ENCODE data around the gene ASTN1. TPM values are rescaled to one million over a fixed set of nuclear protein-coding genes. Genes with fewer than 3 reads are reported as not detected.

The ASTN1 gene
- polyA plus RNA-seq, 1 of the 3 experiments (the other 2 are of a cell fraction) = 0.13 TPM

DNA sequence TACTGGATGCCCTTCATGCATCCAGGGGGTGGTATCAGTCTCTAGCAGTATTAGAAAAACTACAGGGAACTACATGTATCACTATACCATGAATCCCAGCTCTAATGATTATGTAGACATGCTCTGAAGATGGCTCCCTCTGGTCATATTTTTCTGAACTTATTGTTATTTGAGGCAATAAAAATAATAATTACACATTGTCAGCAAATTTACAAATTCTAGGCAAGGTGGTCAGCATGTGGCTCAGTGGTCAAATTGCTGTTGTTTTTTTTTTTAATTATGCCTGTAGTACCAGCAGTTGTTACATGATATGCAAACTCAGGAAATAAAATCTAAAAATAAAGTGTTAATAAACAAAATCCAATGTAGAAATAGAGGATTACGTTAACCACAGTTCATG is 22.5 kb downstream of the ASTN1 start:
- Histone ChIP-seq H3F3A (replicated peaks; ENCODE audit: insufficient read depth) (no peaks in the 10 kb centered on the region), H2AFZ (ENCODE audit: low read depth) (no peak overlapping the region), H3K9me3 (no peaks in the 10 kb centered on the region), H3K27ac (ENCODE audit: low read depth in 2 of 2, low read length in 1 of 2) (no peak overlapping the region), H3K4me2 (no peak overlapping the region), H3K27me3 (ENCODE audit: insufficient read depth) (no peaks in the 10 kb centered on the region), H3K4me1 (ENCODE audit: control insufficient read depth in 1 of 2, insufficient read depth in 2 of 2, low read depth in 1 of 2, low read length in 1 of 2) (peaks cover 0 to 5% of the 10 kb centered on the region in 2 experiments; a peak in 2 of 4 replicates), H3K36me3 (replicated peaks in 1 of 2; ENCODE audit: control insufficient read depth in 1 of 2, insufficient read depth in 2 of 2, low read length in 1 of 2) (no peaks in the 10 kb centered on the region), H3K9me2 (no peaks in the 10 kb centered on the region), H3K4me3 (ENCODE audit: low read depth in 2 of 2, low read length in 1 of 2) (no peak overlapping the region), H3K9ac (no peak overlapping the region), H3K79me2 (ENCODE audit: insufficient read depth) (no peaks in the 10 kb centered on the region), H4K20me1 (ENCODE audit: insufficient read depth) (no peaks in the 10 kb centered on the region)
- POLR2A ChIA-PET = no interaction called here
- CTCF ChIA-PET = interaction anchor here (1.0 to 1.2 kb wide), 2 partner anchors 10 to 18 kb away, joined by 3 read pairs; no protein-coding TSS in a partner anchor
- WGBS (ENCODE audit: low lambda C conversion rate) = 20% methylated on average over 1 of the region's 1 CpG
- no peak for DNase-seq
- TF ChIP-seq YY1 (IDR thresholded peaks at IDR 0.05; ENCODE audit: low read depth) = no peak
- TF ChIP-seq TEAD4 (IDR thresholded peaks at IDR 0.05; ENCODE audit: borderline replicate concordance, insufficient read depth) = no peak
- TF ChIP-seq FOXJ3 (CRISPR knock-in tag; IDR thresholded peaks at IDR 0.05) = no peak
- TF ChIP-seq CHD2 (IDR thresholded peaks at IDR 0.05; ENCODE audit: low read length, partially characterized antibody) = no peak
- no peak for TF ChIP-seq PBX3 (IDR thresholded peaks at IDR 0.05)
- TF ChIP-seq, protein P1, sequence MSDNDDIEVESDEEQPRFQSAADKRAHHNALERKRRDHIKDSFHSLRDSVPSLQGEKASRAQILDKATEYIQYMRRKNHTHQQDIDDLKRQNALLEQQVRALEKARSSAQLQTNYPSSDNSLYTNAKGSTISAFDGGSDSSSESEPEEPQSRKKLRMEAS (IDR thresholded peaks at IDR 0.05; ENCODE audit: low read depth) = no peak
- no peak for TF ChIP-seq USF1 (IDR thresholded peaks at IDR 0.05; ENCODE audit: borderline replicate concordance, low read depth)
- no peak for TF ChIP-seq JUND (IDR thresholded peaks at IDR 0.05)
- no peak for TF ChIP-seq FOSL2 (IDR thresholded peaks at IDR 0.05; ENCODE audit: borderline replicate concordance, low read depth)

DNA sequence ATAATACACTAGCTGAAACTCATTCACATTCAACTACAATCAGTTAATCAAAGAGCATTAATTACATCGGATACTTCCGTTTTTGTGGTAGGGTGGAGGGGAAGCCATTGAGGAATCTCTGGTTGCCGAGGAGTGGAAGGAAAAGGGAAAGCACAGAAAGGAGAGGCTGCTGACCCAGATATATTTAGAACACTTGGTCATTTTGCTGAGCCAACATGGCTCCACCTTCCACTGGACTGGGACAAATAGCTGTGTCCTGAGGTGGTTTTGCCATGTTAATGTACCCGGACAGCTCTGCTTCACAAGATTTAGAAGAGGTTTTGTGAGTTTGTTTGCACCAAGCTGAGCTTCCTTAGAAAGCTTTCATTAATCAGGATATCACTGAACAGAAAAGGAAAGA is 26.2 kb downstream of the ASTN1 start:
- Histone ChIP-seq H3K4me2 (no peak overlapping the region), H4K20me1 (ENCODE audit: insufficient read depth) (no peaks in the 10 kb centered on the region), H3K36me3 (replicated peaks in 1 of 2; ENCODE audit: control insufficient read depth in 1 of 2, insufficient read depth in 2 of 2, low read length in 1 of 2) (no peaks in the 10 kb centered on the region), H3K9ac (no peak overlapping the region), H2AFZ (ENCODE audit: low read depth) (no peak overlapping the region), H3K79me2 (ENCODE audit: insufficient read depth) (no peaks in the 10 kb centered on the region), H3K9me3 (no peaks in the 10 kb centered on the region), H3K4me3 (ENCODE audit: low read depth in 2 of 2, low read length in 1 of 2) (no peak overlapping the region), H3K9me2 (no peaks in the 10 kb centered on the region), H3K27ac (ENCODE audit: low read depth in 2 of 2, low read length in 1 of 2) (no peak overlapping the region), H3K4me1 (ENCODE audit: control insufficient read depth in 1 of 2, insufficient read depth in 2 of 2, low read depth in 1 of 2, low read length in 1 of 2) (peaks cover 0 to 12% of the 10 kb centered on the region in 2 experiments; a peak in 1 of 4 replicates), H3F3A (replicated peaks; ENCODE audit: insufficient read depth) (no peaks in the 10 kb centered on the region), H3K27me3 (ENCODE audit: insufficient read depth) (no peaks in the 10 kb centered on the region)
- no peak for TF ChIP-seq POLR2AphosphoS5 (IDR thresholded peaks at IDR 0.05; ENCODE audit: low read depth, low read length)
- no peak for TF ChIP-seq FOXJ3 (CRISPR knock-in tag; IDR thresholded peaks at IDR 0.05)
- TF ChIP-seq TAF1 (IDR thresholded peaks at IDR 0.05; ENCODE audit: borderline replicate concordance, low read depth, low read length) = no peak
- TF ChIP-seq REST (IDR thresholded peaks at IDR 0.05; ENCODE audit: low read depth, low read length) = no peak
- TF ChIP-seq RXRA (IDR thresholded peaks at IDR 0.05; ENCODE audit: borderline replicate concordance, low read depth) = no peak
- TF ChIP-seq YY1 (IDR thresholded peaks at IDR 0.05; ENCODE audit: low read depth) = no peak
- no peak for TF ChIP-seq RCOR1 (IDR thresholded peaks at IDR 0.05; ENCODE audit: low read length)
- TF ChIP-seq JUND (IDR thresholded peaks at IDR 0.05) = no peak
- TF ChIP-seq NRF1 (IDR thresholded peaks at IDR 0.05; ENCODE audit: low read depth, low read length) = no peak
- no peak for TF ChIP-seq EP300 (IDR thresholded peaks at IDR 0.05; ENCODE audit: borderline replicate concordance in 1 of 2, low read depth in 1 of 2, low read length in 1 of 2)
- TF ChIP-seq RAD21 (IDR thresholded peaks at IDR 0.05; ENCODE audit: low read length) = no peak
- TF ChIP-seq, protein P1 (IDR thresholded peaks at IDR 0.05; ENCODE audit: low read depth) = no peak
- TF ChIP-seq FOXM1 (IDR thresholded peaks at IDR 0.05; ENCODE audit: low read depth) = no peak
- no peak for TF ChIP-seq USF1 (IDR thresholded peaks at IDR 0.05; ENCODE audit: borderline replicate concordance, low read depth)
- TF ChIP-seq SIN3A (IDR thresholded peaks at IDR 0.05; ENCODE audit: borderline replicate concordance, low read depth, low read length) = no peak
- TF ChIP-seq CHD2 (IDR thresholded peaks at IDR 0.05; ENCODE audit: low read length, partially characterized antibody) = no peak
- TF ChIP-seq RFX5 (IDR thresholded peaks at IDR 0.05; ENCODE audit: low read length) = no peak
- no peak for TF ChIP-seq FOSL2 (IDR thresholded peaks at IDR 0.05; ENCODE audit: borderline replicate concordance, low read depth)
- no peak for TF ChIP-seq ELF1 (IDR thresholded peaks at IDR 0.05)
- ChIA-PET POLR2A (no interaction called here), CTCF (interaction anchor here (0.9 to 2.9 kb wide), 4 partner anchors 9 to 24 kb away, joined by 3 to 6 read pairs (median 4); no protein-coding TSS in a partner anchor)
- WGBS (ENCODE audit: low lambda C conversion rate) = 52% methylated on average over 4 of the region's 4 CpGs
- no peak for DNase-seq
